K562 (cell line): Measurements from ENCODE around the gene C1QTNF5. TPM values are rescaled to one million over a fixed set of nuclear protein-coding genes. Genes with fewer than 3 reads are reported as not detected.

Experiments used
- ARID2 ChIP-seq: fragments of 450-650 bp; IDR thresholded peaks from 2 replicates; pipeline ENCODE4 v1.6.1; 2017; ENCODE audit warnings: antibody characterized with exemption, mild to moderate bottlenecking
- BACH1 ChIP-seq: fragments of 200-800 bp; sonication (Bioruptor generic); IDR thresholded peaks from 2 replicates; pipeline ENCODE4 v1.6.1; 2016; ENCODE audit warnings: missing genetic modification characterization, missing compliant biosample characterization
- CXXC5 ChIP-seq: fragments of 250-450 bp; sonication (Bioruptor Pico); IDR thresholded peaks from 2 replicates; pipeline ENCODE4 v1.8.0; 2022; ENCODE audit warnings: inconsistent platforms, mild to moderate bottlenecking, moderate library complexity
- HMG20A ChIP-seq: fragments of 450-650 bp; formaldehyde crosslinking; conservative IDR thresholded peaks from 2 replicates; pipeline ENCODE4 v1.4.0; 2020; ENCODE audit warnings: mild to moderate bottlenecking, mixed read lengths
- MTF1 ChIP-seq: fragments of 250-450 bp; sonication (Bioruptor Pico); IDR thresholded peaks from 2 replicates; pipeline ENCODE4 v1.9.0; 2021; ENCODE audit warnings: moderate library complexity, mild to moderate bottlenecking, inconsistent platforms, borderline replicate concordance
- NCOA4 ChIP-seq: fragments of 450-650 bp; IDR thresholded peaks from 2 replicates; pipeline ENCODE4 v1.6.1; 2018; ENCODE audit warnings: mild to moderate bottlenecking; ENCODE audit not compliant: partially characterized antibody
- NFIX ChIP-seq: fragments of 250-450 bp; sonication (Bioruptor Pico); IDR thresholded peaks from 2 replicates; pipeline ENCODE4 v1.4.0; 2020; ENCODE audit warnings: low read depth, mild to moderate bottlenecking, moderate library complexity
- PHB ChIP-seq: fragments of 250-450 bp; sonication (Bioruptor Pico); IDR thresholded peaks from 2 replicates; pipeline ENCODE4 v1.5.0; 2021
- POLR2AphosphoS5 ChIP-seq: IDR thresholded peaks from 2 replicates; pipeline ENCODE4 v1.6.1; 2011; ENCODE audit warnings: mild to moderate bottlenecking, low read depth, low read length, moderate library complexity; ENCODE audit not compliant: control insufficient read depth, insufficient read depth
- RBM22 ChIP-seq: fragments of 200-400 bp; formaldehyde crosslinking; IDR thresholded peaks from 2 replicates; pipeline ENCODE4 v1.6.1; 2018; ENCODE audit warnings: low read length, low read depth; ENCODE audit not compliant: poor library complexity, severe bottlenecking
- RUNX1 ChIP-seq: sonication (generic); IDR thresholded peaks from 2 replicates; pipeline ENCODE4 v1.6.1; 2016; ENCODE audit warnings: antibody characterized with exemption, low read depth
- SETDB1 ChIP-seq: IDR thresholded peaks from one replicate; pipeline ENCODE4 v1.6.1; 2012; ENCODE audit warnings: low read length, control low read depth, inconsistent platforms
- SMAD3 ChIP-seq: fragments of 450-650 bp; formaldehyde crosslinking; conservative IDR thresholded peaks from 2 replicates; pipeline ENCODE4 v1.4.0; 2020; ENCODE audit warnings: mild to moderate bottlenecking
- SMAD4 ChIP-seq: fragments of 250-450 bp; sonication (Bioruptor Pico); conservative IDR thresholded peaks from 2 replicates; pipeline ENCODE4 v1.8.0; 2021; ENCODE audit warnings: inconsistent platforms, mild to moderate bottlenecking, moderate library complexity
- TRIM28 ChIP-seq: fragments of 450-650 bp; IDR thresholded peaks from 2 replicates; pipeline ENCODE4 v1.6.1; 2017
- ZBTB17 ChIP-seq: fragments of 450-650 bp; formaldehyde crosslinking; IDR thresholded peaks from 2 replicates; pipeline ENCODE4 v1.4.0; 2020; ENCODE audit warnings: mild to moderate bottlenecking
- ZNF133 ChIP-seq: fragments of 250-450 bp; sonication (Bioruptor Pico); IDR thresholded peaks from 2 replicates; pipeline ENCODE4 v1.4.0; 2020; ENCODE audit warnings: mild to moderate bottlenecking
- ZNF184 ChIP-seq: sonication (generic); formaldehyde crosslinking; IDR thresholded peaks from 2 replicates; pipeline ENCODE4 v1.5.0; 2020; ENCODE audit warnings: missing genetic modification reagents
- ZNF584 ChIP-seq: fragments of 200-800 bp; sonication (Bioruptor generic); IDR thresholded peaks from 2 replicates; pipeline ENCODE4 v1.6.1; 2016; ENCODE audit warnings: low read depth, mild to moderate bottlenecking, missing genetic modification characterization, missing compliant biosample characterization
- ZNF699 ChIP-seq: fragments of 250-450 bp; sonication (Bioruptor Pico); IDR thresholded peaks from 2 replicates; pipeline ENCODE4 v1.8.0; 2021; ENCODE audit warnings: mild to moderate bottlenecking, moderate library complexity; ENCODE audit not compliant: insufficient replicate concordance
- ZZZ3 ChIP-seq: fragments of 450-650 bp; IDR thresholded peaks from 2 replicates; pipeline ENCODE4 v1.6.1; 2016; ENCODE audit warnings: antibody characterized with exemption, mild to moderate bottlenecking, moderate library complexity
- polyA plus RNA-seq, 8 experiments: library from polyadenylated mRNA; depleted of rRNA in 4 of 8; stranded (reverse) in 5 of 8; unstranded in 3 of 8; fragments of >200 nt; fragmentation: Nextera tagmentation in 2 of 8; fragmentation: Illumina TruSeq in 1 of 8; extraction: Ambion mirVana in 2 of 8; extraction: Trizol in 1 of 8; gene quantifications; 2 replicates each; pipeline versions ENCODE4 v1.2.1 to v1.2.3, GENCODE V29; 2011 to 2014; ENCODE audit warnings: inconsistent platforms in 1 of 8, missing spikeins in 1 of 8
- total RNA-seq, 7 experiments: library from RNA; depleted of rRNA in 6 of 7; stranded (reverse); fragments of >200 nt in 6 of 7; fragmentation: Illumina TruSeq in 2 of 7; extraction: Trizol in 2 of 7; gene quantifications; 2 replicates each; pipeline versions ENCODE4 v1.2.1 to v1.2.3, GENCODE V29; 2011 to 2021; ENCODE audit warnings: low replicate concordance in 1 of 7
- TF ChIP-seq, protein P1 (sequence below): fragments of 450-650 bp; formaldehyde crosslinking; IDR thresholded peaks from 2 replicates; pipeline ENCODE4 v1.4.0; 2020; ENCODE audit warnings: mild to moderate bottlenecking, moderate library complexity
- TF ChIP-seq, protein P2 (sequence below), 3 experiments: fragments of 200-800 bp in 1 of 3; fragments of 250-450 bp in 1 of 3; fragments of 450-650 bp in 1 of 3; sonication (Bioruptor Pico) in 1 of 3; sonication (Bioruptor generic) in 1 of 3; formaldehyde crosslinking in 1 of 3; IDR thresholded peaks; 2 replicates each; pipeline versions ENCODE4 v1.6.1 to v1.8.0; 2016 to 2022; ENCODE audit warnings: mild to moderate bottlenecking in 2 of 3, missing genetic modification characterization in 2 of 3, missing compliant biosample characterization in 1 of 3, moderate library complexity in 1 of 3
- TF ChIP-seq, protein P3 (sequence below): fragments of 250-450 bp; sonication (Bioruptor Pico); IDR thresholded peaks from 2 replicates; pipeline ENCODE4 v1.4.0; 2020; ENCODE audit warnings: mild to moderate bottlenecking, moderate library complexity

C1QTNF5 gene
- total and polyA plus RNA-seq, 9 of the 15 experiments (the other 6 are each of a cell fraction or from before 2014, with no cell fraction given), result 0.07 to 0.76 (median 0.24) TPM; not detected in 1

DNA sequence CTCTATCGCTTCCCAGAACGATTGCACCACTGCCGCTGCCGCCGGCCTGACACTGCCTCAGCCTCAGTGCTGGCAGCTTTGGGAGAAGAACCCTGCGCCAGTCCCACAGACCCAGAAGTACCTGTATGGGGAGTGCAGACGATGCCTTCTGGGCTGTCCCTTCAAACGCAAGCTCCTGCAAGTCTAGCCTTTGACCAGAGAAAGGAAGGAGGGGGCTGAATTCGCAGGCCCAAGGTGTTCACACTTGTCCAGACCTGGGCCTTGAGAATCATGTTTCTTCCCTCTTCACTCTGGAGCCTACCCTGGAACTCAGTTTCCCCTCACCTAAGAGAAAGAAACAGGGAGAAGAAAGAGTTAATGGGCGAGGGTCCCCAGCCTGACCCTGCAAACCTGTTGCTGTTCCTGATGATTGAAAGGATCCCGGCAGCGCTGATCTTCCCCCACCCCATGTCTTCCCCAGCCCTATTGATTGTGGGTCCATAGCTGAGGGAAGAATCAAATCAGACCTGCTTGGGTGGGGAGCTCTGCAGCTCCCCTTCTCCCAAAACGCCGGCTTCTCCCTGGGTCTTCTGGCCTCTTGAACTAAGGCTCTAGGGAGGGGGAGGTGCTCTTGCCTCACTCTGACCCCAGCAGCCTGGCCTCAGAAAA is 23.0 kb downstream of the C1QTNF5 start (continued):
- TF ChIP-seq, protein P1, sequence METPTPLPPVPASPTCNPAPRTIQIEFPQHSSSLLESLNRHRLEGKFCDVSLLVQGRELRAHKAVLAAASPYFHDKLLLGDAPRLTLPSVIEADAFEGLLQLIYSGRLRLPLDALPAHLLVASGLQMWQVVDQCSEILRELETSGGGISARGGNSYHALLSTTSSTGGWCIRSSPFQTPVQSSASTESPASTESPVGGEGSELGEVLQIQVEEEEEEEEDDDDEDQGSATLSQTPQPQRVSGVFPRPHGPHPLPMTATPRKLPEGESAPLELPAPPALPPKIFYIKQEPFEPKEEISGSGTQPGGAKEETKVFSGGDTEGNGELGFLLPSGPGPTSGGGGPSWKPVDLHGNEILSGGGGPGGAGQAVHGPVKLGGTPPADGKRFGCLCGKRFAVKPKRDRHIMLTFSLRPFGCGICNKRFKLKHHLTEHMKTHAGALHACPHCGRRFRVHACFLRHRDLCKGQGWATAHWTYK (CRISPR knock-in tag), result no peak
- TF ChIP-seq ZNF133 (no peak), CXXC5 (0 out of 2 replicates have a peak, but pooled peaks have one; percentile 2), NCOA4 (no peak), TRIM28 (no peak), SMAD4 (CRISPR knock-in tag) (0 out of 2 replicates have a peak, but pooled peaks have one; percentile 4), RUNX1 (no peak), ARID2 (no peak), ZZZ3 (no peak), HMG20A (CRISPR knock-in tag) (no peak), ZBTB17 (CRISPR knock-in tag) (peak; percentile 51; the same call in 1 of the 2 replicates), NFIX (CRISPR knock-in tag) (no peak), RBM22 (no peak), MTF1 (CRISPR knock-in tag) (no peak), PHB (no peak), SETDB1 (no peak), SMAD3 (no peak), BACH1 (no peak), ZNF584 (no peak), ZNF699 (CRISPR knock-in tag) (no peak), POLR2AphosphoS5 (no peak), ZNF184 (no peak)
- TF ChIP-seq, protein P2, sequence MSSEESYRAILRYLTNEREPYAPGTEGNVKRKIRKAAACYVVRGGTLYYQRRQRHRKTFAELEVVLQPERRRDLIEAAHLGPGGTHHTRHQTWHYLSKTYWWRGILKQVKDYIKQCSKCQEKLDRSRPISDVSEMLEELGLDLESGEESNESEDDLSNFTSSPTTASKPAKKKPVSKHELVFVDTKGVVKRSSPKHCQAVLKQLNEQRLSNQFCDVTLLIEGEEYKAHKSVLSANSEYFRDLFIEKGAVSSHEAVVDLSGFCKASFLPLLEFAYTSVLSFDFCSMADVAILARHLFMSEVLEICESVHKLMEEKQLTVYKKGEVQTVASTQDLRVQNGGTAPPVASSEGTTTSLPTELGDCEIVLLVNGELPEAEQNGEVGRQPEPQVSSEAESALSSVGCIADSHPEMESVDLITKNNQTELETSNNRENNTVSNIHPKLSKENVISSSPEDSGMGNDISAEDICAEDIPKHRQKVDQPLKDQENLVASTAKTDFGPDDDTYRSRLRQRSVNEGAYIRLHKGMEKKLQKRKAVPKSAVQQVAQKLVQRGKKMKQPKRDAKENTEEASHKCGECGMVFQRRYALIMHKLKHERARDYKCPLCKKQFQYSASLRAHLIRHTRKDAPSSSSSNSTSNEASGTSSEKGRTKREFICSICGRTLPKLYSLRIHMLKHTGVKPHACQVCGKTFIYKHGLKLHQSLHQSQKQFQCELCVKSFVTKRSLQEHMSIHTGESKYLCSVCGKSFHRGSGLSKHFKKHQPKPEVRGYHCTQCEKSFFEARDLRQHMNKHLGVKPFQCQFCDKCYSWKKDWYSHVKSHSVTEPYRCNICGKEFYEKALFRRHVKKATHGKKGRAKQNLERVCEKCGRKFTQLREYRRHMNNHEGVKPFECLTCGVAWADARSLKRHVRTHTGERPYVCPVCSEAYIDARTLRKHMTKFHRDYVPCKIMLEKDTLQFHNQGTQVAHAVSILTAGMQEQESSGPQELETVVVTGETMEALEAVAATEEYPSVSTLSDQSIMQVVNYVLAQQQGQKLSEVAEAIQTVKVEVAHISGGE (CRISPR knock-in tag; IDR thresholded peaks at IDR 0.05), result 0 out of 6 replicates have a peak, but pooled peaks of 1 of the 3 experiments have one; percentile 4
- TF ChIP-seq, protein P3, sequence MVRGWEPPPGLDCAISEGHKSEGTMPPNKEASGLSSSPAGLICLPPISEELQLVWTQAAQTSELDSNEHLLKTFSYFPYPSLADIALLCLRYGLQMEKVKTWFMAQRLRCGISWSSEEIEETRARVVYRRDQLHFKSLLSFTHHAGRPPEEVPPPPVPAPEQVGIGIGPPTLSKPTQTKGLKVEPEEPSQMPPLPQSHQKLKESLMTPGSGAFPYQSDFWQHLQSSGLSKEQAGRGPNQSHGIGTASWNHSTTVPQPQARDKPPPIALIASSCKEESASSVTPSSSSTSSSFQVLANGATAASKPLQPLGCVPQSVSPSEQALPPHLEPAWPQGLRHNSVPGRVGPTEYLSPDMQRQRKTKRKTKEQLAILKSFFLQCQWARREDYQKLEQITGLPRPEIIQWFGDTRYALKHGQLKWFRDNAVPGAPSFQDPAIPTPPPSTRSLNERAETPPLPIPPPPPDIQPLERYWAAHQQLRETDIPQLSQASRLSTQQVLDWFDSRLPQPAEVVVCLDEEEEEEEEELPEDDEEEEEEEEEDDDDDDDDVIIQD (CRISPR knock-in tag), result no peak
